Prostate gland (tissue), 2 donors: ENCODE data around the gene TLR4.

Experiments
- POLR2A ChIP-seq: fragments of 450-650 bp; IDR thresholded peaks from one replicate; pipeline ENCODE4 v1.6.1; 2016; ENCODE audit warnings: antibody characterized with exemption, mild to moderate bottlenecking
- POLR2AphosphoS5 ChIP-seq: sonication (generic); formaldehyde crosslinking; IDR thresholded peaks from one replicate; pipeline ENCODE4 v1.6.1; 2017; ENCODE audit warnings: antibody characterized with exemption
- TF ChIP-seq, protein P1 (sequence below), 4 experiments: fragments of 200-600 bp in 2 of 4; fragments of 450-650 bp in 2 of 4; sonication (generic) in 2 of 4; IDR thresholded peaks; 1 replicate in 3 of 4; 2 replicates in 1 of 4; pipeline ENCODE4 v1.5.1; 2016 to 2019; ENCODE audit warnings: antibody characterized with exemption in 4 of 4, mild to moderate bottlenecking in 2 of 4, moderate library complexity in 2 of 4

DNA sequence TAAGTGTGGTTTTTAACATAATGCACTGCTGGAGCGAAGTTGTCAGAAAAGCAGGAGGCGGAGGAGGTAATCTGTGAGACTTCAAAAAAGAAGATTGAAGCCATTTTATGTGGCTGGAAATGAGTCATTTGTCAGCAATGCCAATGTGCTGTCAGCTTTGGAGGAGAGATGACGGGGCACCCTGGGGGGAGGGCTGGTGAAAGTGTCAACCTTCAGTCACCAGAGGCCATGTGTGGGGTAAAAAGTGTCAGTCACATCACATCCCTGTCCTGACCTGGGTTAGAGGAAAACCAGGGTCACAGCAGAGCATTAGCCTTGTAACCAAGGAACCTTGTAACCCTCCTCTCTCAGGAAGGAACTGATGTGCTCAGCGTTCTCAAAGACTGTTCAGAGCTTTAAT is 59.1 kb downstream of the TLR4 start:
- TF ChIP-seq, protein P1, sequence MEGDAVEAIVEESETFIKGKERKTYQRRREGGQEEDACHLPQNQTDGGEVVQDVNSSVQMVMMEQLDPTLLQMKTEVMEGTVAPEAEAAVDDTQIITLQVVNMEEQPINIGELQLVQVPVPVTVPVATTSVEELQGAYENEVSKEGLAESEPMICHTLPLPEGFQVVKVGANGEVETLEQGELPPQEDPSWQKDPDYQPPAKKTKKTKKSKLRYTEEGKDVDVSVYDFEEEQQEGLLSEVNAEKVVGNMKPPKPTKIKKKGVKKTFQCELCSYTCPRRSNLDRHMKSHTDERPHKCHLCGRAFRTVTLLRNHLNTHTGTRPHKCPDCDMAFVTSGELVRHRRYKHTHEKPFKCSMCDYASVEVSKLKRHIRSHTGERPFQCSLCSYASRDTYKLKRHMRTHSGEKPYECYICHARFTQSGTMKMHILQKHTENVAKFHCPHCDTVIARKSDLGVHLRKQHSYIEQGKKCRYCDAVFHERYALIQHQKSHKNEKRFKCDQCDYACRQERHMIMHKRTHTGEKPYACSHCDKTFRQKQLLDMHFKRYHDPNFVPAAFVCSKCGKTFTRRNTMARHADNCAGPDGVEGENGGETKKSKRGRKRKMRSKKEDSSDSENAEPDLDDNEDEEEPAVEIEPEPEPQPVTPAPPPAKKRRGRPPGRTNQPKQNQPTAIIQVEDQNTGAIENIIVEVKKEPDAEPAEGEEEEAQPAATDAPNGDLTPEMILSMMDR (IDR thresholded peaks at IDR 0.05): no peak
- TF ChIP-seq POLR2A (no peak), POLR2AphosphoS5 (no peak)
